Peyer's patch (tissue), 4 donors: ENCODE data around the gene MAP2K3.

Experiments used
- POLR2A ChIP-seq, 2 donors: fragments of 450-650 bp; IDR thresholded peaks; one replicate each; pipeline ENCODE4 v1.5.1; 2017; ENCODE audit warnings: antibody characterized with exemption in 2 of 2, mild to moderate bottlenecking in 2 of 2, moderate library complexity in 2 of 2
- TF ChIP-seq, protein P1 (sequence below), 6 experiments: fragments of 450-650 bp in 4 of 6; fragments of 200-600 bp in 2 of 6; sonication (generic) in 1 of 6; IDR thresholded peaks; one replicate each; pipeline ENCODE4 v1.5.1; 2017 to 2019; ENCODE audit warnings: antibody characterized with exemption in 6 of 6, mild to moderate bottlenecking in 3 of 6, moderate library complexity in 1 of 6

DNA sequence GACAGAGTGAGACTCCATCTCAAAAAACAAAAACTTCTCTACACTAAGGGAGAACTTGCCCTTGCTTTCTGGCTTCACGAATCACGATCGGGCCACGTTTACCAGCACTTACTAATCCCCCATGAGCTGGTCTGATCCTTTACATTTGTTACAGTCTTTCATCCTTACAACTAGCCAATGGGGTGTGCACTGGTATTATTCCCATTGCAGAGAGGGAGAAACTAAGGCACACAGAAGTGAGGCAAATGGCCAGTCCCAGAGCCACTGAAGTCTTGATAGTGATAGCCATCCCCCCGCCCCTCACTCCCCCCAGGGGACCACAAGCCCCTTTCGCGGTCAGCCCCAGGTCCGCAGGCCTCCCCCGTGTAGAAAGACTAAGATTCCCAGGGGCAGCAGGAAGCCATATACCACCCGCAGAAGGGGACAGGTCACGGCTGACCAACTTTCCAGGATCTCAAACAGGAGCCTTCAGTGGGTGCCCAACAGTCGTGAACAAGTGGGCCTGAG, 32.2 kb upstream of the MAP2K3 start:
- no peak for TF ChIP-seq POLR2A (IDR thresholded peaks at IDR 0.05)
- TF ChIP-seq, protein P1, sequence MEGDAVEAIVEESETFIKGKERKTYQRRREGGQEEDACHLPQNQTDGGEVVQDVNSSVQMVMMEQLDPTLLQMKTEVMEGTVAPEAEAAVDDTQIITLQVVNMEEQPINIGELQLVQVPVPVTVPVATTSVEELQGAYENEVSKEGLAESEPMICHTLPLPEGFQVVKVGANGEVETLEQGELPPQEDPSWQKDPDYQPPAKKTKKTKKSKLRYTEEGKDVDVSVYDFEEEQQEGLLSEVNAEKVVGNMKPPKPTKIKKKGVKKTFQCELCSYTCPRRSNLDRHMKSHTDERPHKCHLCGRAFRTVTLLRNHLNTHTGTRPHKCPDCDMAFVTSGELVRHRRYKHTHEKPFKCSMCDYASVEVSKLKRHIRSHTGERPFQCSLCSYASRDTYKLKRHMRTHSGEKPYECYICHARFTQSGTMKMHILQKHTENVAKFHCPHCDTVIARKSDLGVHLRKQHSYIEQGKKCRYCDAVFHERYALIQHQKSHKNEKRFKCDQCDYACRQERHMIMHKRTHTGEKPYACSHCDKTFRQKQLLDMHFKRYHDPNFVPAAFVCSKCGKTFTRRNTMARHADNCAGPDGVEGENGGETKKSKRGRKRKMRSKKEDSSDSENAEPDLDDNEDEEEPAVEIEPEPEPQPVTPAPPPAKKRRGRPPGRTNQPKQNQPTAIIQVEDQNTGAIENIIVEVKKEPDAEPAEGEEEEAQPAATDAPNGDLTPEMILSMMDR (IDR thresholded peaks at IDR 0.05): no peak
